Retinal pigment epithelial cell (primary cell): ENCODE data around the gene CMIP.

Experiments
- DNase-seq: peaks from one replicate; pipeline ENCODE4 v3.0.0-alpha.2; 2010; ENCODE audit warnings: low read depth
- H3K4me3 ChIP-seq: 2 replicates; pipeline ENCODE4 v1.5.1; 2011; ENCODE audit warnings: mild to moderate bottlenecking, low read length, control low read depth, moderate library complexity
- CTCF ChIP-seq: conservative IDR thresholded peaks from 2 replicates; pipeline ENCODE4 v1.5.1; 2011; ENCODE audit warnings: low read depth, low read length, control low read depth, inconsistent platforms

The CMIP gene

GRCh38 chr16:81517150-81517499, 72.5 kb downstream of the CMIP start:
- TF ChIP-seq CTCF, result no peak
- DNase-seq, result no peak
- no peak overlapping the region for H3K4me3 ChIP-seq

- no peak overlapping the region for H3K4me3 ChIP-seq
- no peak for DNase-seq
- TF ChIP-seq CTCF, result no peak
Observed at GRCh38 chr16:81517629-81518438, 73.2 kb downstream of the CMIP start.

- no peak for TF ChIP-seq CTCF
- no peak overlapping the region for H3K4me3 ChIP-seq
- DNase-seq, result no peak
Observed at GRCh38 chr16:81518439-81518757, 73.8 kb downstream of the CMIP start.

- DNase-seq, result no peak
- H3K4me3 ChIP-seq, result no peak overlapping the region
- no peak for TF ChIP-seq CTCF
Observed at GRCh38 chr16:81519301-81520150, 74.9 kb downstream of the CMIP start.

GRCh38 chr16:81520151-81520470, 75.5 kb downstream of the CMIP start:
- DNase-seq, result no peak
- no peak for TF ChIP-seq CTCF
- H3K4me3 ChIP-seq, result no peak overlapping the region

- TF ChIP-seq CTCF, result no peak
- H3K4me3 ChIP-seq, result no peak overlapping the region
- no peak for DNase-seq
Observed at GRCh38 chr16:81520560-81521135, 76.0 kb downstream of the CMIP start.
